Left ventricle myocardium inferior (tissue), 1 donor: ENCODE results near the gene NTNG2. TPM values are rescaled to one million over a fixed set of nuclear protein-coding genes. Genes with fewer than 3 reads are reported as not detected.

Source experiments
- DNase-seq: peaks from one replicate; pipeline ENCODE4 v3.0.0-alpha.2; 2020
- H3K27ac ChIP-seq: fragments of 200-600 bp; replicated peaks from 2 replicates; pipeline ENCODE4 v1.8.0; 2021
- H3K27me3 ChIP-seq: fragments of 200-600 bp; 2 replicates; pipeline ENCODE4 v1.8.0; 2021; ENCODE audit warnings: low read depth
- H3K36me3 ChIP-seq: fragments of 200-600 bp; 2 replicates; pipeline ENCODE4 v1.8.0; 2021
- H3K4me1 ChIP-seq: fragments of 200-600 bp; 2 replicates; pipeline ENCODE4 v1.8.0; 2021
- H3K4me3 ChIP-seq: fragments of 200-600 bp; 2 replicates; pipeline ENCODE4 v1.8.0; 2021; ENCODE audit warnings: mild to moderate bottlenecking, moderate library complexity
- H3K9me3 ChIP-seq: fragments of 200-600 bp; replicated peaks from 2 replicates; pipeline ENCODE4 v1.8.0; 2021
- intact Hi-C: fragments of 100-400 bp; cut with micrococcal nuclease; formaldehyde crosslinking; loops from one replicate; pipeline ENCODE4 v1.11.0; 2022
- long read RNA-seq: library from polyadenylated mRNA; unstranded; transcript quantifications from one replicate; pipeline ENCODE4 v2.0.0, GENCODE V29; 2021
- total RNA-seq: library from RNA; stranded (reverse); fragmentation: NEBNext Ultra II Directional; extraction: Animal tissue kit (Norgen Biotek cat#: 25700); gene quantifications from one replicate; pipeline ENCODE4 v1.2.1, GENCODE V29; 2021
- TF ChIP-seq, protein P1 (sequence below): fragments of 200-600 bp; IDR thresholded peaks from 2 replicates; pipeline ENCODE4 v1.8.0; 2021; ENCODE audit warnings: antibody characterized with exemption, mild to moderate bottlenecking, borderline replicate concordance
- donor health status: DM: no; HTN: yes; CAD: no; lungs with severe emphysema.

NTNG2 gene, protein sequence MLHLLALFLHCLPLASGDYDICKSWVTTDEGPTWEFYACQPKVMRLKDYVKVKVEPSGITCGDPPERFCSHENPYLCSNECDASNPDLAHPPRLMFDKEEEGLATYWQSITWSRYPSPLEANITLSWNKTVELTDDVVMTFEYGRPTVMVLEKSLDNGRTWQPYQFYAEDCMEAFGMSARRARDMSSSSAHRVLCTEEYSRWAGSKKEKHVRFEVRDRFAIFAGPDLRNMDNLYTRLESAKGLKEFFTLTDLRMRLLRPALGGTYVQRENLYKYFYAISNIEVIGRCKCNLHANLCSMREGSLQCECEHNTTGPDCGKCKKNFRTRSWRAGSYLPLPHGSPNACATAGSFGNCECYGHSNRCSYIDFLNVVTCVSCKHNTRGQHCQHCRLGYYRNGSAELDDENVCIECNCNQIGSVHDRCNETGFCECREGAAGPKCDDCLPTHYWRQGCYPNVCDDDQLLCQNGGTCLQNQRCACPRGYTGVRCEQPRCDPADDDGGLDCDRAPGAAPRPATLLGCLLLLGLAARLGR
- 1.9 TPM for total RNA-seq
- long read RNA-seq, full-length matches to known transcripts = 8 of 18 reads
- long read RNA-seq, partial matches to known transcripts = 4 of 18 reads
- long read RNA-seq, other reads (novel, unspliced or antisense) = 6 of 18 reads

- Histone ChIP-seq H3K4me1 (peaks cover 45% of the 10 kb centered on the region), H3K27ac (no peak within 1 kb of the TSS), H3K4me3 (peak within 1 kb of the TSS; percentile 74), H3K9me3 (no peaks in the 10 kb centered on the region), H3K36me3 (no peaks in the 10 kb centered on the region), H3K27me3 (peaks cover 97% of the 10 kb centered on the region)
- TF ChIP-seq, protein P1, sequence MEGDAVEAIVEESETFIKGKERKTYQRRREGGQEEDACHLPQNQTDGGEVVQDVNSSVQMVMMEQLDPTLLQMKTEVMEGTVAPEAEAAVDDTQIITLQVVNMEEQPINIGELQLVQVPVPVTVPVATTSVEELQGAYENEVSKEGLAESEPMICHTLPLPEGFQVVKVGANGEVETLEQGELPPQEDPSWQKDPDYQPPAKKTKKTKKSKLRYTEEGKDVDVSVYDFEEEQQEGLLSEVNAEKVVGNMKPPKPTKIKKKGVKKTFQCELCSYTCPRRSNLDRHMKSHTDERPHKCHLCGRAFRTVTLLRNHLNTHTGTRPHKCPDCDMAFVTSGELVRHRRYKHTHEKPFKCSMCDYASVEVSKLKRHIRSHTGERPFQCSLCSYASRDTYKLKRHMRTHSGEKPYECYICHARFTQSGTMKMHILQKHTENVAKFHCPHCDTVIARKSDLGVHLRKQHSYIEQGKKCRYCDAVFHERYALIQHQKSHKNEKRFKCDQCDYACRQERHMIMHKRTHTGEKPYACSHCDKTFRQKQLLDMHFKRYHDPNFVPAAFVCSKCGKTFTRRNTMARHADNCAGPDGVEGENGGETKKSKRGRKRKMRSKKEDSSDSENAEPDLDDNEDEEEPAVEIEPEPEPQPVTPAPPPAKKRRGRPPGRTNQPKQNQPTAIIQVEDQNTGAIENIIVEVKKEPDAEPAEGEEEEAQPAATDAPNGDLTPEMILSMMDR = no peak
- intact Hi-C loops = no loop called here
- DNase-seq = no peak
Observed at GRCh38 chr9:132161743-132162184, at the start of gene NTNG2. TSS of gene NTNG2 (plus strand) at chr9:132162058. CDS start at chr9:132166832, 4,774 bp downstream.

- intact Hi-C loops = no loop called here
- Histone ChIP-seq H3K27me3 (peaks cover 80% of the 10 kb centered on the region), H3K36me3 (no peaks in the 10 kb centered on the region), H3K4me3 (no peak overlapping the region), H3K4me1 (no peaks in the 10 kb centered on the region), H3K9me3 (no peaks in the 10 kb centered on the region), H3K27ac (no peak overlapping the region)
- DNase-seq = peak; percentile 55
- TF ChIP-seq, protein P1 = no peak
Observed at GRCh38 chr9:132114102-132114707, 47.7 kb upstream of the NTNG2 start.

DNA sequence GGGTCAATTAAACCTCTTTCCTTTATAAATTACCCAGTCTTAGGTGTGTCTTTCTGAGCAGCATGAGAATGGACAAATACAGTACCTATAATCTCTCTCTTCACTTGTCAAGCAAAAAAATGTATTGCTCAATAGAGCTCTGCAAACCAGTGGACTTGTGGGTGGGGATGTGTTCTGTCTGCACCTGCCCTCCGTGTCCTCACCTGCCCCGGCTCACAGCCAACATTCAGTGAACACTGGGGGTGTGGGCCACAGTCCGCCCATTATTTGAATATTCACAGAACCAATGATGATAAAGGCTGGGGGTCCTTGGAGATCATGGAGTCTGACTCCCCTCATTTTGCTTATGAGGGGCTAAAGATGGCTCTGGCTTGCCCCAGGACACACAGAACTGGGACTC, 45.3 kb upstream of the NTNG2 start:
- Histone ChIP-seq H3K9me3 (no peaks in the 10 kb centered on the region), H3K4me3 (no peak overlapping the region), H3K36me3 (no peaks in the 10 kb centered on the region), H3K27ac (no peak overlapping the region), H3K27me3 (peaks cover 88% of the 10 kb centered on the region), H3K4me1 (no peaks in the 10 kb centered on the region)
- intact Hi-C loops = no loop called here
- no peak for DNase-seq
- TF ChIP-seq, protein P1 = no peak

- H3K27ac ChIP-seq = no peak overlapping the region
- no peaks in the 10 kb centered on the region for H3K4me1 ChIP-seq
- TF ChIP-seq, protein P1 = no peak
- DNase-seq = no peak
- no peak overlapping the region for H3K4me3 ChIP-seq
- peaks cover 88% of the 10 kb centered on the region for H3K27me3 ChIP-seq
- intact Hi-C loops = no loop called here
- no peaks in the 10 kb centered on the region for H3K9me3 ChIP-seq
- no peaks in the 10 kb centered on the region for H3K36me3 ChIP-seq
Observed at GRCh38 chr9:132117694-132118093, 44.2 kb upstream of the NTNG2 start.

- Histone ChIP-seq H3K36me3 (no peaks in the 10 kb centered on the region), H3K27ac (no peak overlapping the region), H3K27me3 (peaks cover 100% of the 10 kb centered on the region), H3K9me3 (no peaks in the 10 kb centered on the region), H3K4me3 (no peak overlapping the region), H3K4me1 (no peaks in the 10 kb centered on the region)
- intact Hi-C loops = no loop called here
- TF ChIP-seq, protein P1 = no peak
- DNase-seq = no peak
Observed at GRCh38 chr9:132121021-132121420, 40.8 kb upstream of the NTNG2 start.
